ENCODE results near the gene GPR137. TPM values are rescaled to one million over a fixed set of nuclear protein-coding genes. Genes with fewer than 3 reads are reported as not detected.

GPR137 gene
- total RNA-seq, 1 experiment from 2014 or later, result 51.8 TPM

DNA sequence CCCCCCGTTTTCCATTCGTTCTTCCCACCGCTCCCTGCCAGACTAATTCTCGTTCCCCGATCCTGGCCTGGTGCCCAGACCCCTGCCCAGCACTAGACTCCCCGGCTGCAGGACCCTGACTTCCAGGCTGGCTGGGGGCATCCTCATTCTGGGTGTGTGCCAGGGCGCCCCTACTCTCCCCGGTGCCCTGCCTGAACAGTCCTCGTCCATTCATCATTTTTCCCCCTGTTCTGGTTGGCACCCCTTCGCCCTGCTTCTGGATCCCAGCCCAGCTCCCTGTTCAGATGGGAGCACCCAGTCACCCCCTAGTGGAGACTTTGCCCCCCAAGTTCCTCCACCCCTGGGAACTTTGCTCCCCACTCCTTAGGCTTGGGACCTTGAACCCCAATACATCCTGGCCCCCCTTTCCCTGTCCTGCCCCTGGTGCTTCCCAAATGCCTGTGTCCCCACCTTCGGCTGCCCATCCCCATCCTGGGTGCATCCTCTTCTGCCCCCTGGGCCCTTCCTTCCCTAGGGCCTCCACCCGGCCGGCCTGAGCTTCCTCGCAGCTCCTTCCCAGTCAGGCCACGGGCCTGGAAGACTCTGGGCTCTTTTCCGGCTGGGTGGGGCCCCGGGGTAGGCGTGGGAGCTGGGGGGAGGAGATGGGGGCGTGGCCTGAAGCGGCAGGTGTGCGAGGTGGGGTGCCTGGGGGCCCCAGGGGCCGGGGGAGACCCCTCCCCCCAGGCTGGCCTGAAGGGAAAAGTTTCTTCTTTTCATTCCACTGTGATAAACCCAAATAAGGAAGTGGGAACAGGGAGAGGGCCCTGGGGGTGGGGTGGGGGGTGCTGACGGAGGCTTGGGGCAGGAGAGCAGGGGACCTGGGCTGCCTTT lies 33.4 kb upstream of the GPR137 start:
- no peak for TF ChIP-seq ZNF423 (CRISPR knock-in tag; IDR thresholded peaks at IDR 0.05)
- 0 out of 2 replicates have a peak, but pooled peaks have one; percentile 15 for TF ChIP-seq MAX (CRISPR knock-in tag; IDR thresholded peaks at IDR 0.05)
- TF ChIP-seq SP1 (CRISPR knock-in tag; conservative IDR thresholded peaks at IDR 0.05), result peak; percentile 58
- no peak for TF ChIP-seq NR1H2 (CRISPR knock-in tag; IDR thresholded peaks at IDR 0.05)
- TF ChIP-seq NR2C2 (CRISPR knock-in tag; IDR thresholded peaks at IDR 0.05), result no peak
- TF ChIP-seq FOXK1 (CRISPR knock-in tag; IDR thresholded peaks at IDR 0.05), result no peak
- TF ChIP-seq, protein P1, sequence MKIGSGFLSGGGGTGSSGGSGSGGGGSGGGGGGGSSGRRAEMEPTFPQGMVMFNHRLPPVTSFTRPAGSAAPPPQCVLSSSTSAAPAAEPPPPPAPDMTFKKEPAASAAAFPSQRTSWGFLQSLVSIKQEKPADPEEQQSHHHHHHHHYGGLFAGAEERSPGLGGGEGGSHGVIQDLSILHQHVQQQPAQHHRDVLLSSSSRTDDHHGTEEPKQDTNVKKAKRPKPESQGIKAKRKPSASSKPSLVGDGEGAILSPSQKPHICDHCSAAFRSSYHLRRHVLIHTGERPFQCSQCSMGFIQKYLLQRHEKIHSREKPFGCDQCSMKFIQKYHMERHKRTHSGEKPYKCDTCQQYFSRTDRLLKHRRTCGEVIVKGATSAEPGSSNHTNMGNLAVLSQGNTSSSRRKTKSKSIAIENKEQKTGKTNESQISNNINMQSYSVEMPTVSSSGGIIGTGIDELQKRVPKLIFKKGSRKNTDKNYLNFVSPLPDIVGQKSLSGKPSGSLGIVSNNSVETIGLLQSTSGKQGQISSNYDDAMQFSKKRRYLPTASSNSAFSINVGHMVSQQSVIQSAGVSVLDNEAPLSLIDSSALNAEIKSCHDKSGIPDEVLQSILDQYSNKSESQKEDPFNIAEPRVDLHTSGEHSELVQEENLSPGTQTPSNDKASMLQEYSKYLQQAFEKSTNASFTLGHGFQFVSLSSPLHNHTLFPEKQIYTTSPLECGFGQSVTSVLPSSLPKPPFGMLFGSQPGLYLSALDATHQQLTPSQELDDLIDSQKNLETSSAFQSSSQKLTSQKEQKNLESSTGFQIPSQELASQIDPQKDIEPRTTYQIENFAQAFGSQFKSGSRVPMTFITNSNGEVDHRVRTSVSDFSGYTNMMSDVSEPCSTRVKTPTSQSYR (CRISPR knock-in tag; IDR thresholded peaks at IDR 0.05), result 0 out of 2 replicates have a peak, but pooled peaks have one; percentile 33
- TF ChIP-seq ZMAT4 (CRISPR knock-in tag; IDR thresholded peaks at IDR 0.05), result no peak
- TF ChIP-seq, protein P2, sequence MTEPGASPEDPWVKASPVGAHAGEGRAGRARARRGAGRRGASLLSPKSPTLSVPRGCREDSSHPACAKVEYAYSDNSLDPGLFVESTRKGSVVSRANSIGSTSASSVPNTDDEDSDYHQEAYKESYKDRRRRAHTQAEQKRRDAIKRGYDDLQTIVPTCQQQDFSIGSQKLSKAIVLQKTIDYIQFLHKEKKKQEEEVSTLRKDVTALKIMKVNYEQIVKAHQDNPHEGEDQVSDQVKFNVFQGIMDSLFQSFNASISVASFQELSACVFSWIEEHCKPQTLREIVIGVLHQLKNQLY (CRISPR knock-in tag; IDR thresholded peaks at IDR 0.05), result no peak
- TF ChIP-seq SMAD3 (CRISPR knock-in tag; IDR thresholded peaks at IDR 0.05; ENCODE audit: borderline replicate concordance), result no peak
- TF ChIP-seq, protein P3, sequence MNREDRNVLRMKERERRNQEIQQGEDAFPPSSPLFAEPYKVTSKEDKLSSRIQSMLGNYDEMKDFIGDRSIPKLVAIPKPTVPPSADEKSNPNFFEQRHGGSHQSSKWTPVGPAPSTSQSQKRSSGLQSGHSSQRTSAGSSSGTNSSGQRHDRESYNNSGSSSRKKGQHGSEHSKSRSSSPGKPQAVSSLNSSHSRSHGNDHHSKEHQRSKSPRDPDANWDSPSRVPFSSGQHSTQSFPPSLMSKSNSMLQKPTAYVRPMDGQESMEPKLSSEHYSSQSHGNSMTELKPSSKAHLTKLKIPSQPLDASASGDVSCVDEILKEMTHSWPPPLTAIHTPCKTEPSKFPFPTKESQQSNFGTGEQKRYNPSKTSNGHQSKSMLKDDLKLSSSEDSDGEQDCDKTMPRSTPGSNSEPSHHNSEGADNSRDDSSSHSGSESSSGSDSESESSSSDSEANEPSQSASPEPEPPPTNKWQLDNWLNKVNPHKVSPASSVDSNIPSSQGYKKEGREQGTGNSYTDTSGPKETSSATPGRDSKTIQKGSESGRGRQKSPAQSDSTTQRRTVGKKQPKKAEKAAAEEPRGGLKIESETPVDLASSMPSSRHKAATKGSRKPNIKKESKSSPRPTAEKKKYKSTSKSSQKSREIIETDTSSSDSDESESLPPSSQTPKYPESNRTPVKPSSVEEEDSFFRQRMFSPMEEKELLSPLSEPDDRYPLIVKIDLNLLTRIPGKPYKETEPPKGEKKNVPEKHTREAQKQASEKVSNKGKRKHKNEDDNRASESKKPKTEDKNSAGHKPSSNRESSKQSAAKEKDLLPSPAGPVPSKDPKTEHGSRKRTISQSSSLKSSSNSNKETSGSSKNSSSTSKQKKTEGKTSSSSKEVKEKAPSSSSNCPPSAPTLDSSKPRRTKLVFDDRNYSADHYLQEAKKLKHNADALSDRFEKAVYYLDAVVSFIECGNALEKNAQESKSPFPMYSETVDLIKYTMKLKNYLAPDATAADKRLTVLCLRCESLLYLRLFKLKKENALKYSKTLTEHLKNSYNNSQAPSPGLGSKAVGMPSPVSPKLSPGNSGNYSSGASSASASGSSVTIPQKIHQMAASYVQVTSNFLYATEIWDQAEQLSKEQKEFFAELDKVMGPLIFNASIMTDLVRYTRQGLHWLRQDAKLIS (CRISPR knock-in tag; IDR thresholded peaks at IDR 0.05; ENCODE audit: borderline replicate concordance), result no peak
- TF ChIP-seq, protein P4, sequence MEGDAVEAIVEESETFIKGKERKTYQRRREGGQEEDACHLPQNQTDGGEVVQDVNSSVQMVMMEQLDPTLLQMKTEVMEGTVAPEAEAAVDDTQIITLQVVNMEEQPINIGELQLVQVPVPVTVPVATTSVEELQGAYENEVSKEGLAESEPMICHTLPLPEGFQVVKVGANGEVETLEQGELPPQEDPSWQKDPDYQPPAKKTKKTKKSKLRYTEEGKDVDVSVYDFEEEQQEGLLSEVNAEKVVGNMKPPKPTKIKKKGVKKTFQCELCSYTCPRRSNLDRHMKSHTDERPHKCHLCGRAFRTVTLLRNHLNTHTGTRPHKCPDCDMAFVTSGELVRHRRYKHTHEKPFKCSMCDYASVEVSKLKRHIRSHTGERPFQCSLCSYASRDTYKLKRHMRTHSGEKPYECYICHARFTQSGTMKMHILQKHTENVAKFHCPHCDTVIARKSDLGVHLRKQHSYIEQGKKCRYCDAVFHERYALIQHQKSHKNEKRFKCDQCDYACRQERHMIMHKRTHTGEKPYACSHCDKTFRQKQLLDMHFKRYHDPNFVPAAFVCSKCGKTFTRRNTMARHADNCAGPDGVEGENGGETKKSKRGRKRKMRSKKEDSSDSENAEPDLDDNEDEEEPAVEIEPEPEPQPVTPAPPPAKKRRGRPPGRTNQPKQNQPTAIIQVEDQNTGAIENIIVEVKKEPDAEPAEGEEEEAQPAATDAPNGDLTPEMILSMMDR (IDR thresholded peaks at IDR 0.05), result peak; percentile 23; the same call in 1 of the 2 replicates
- TF ChIP-seq, protein P5, sequence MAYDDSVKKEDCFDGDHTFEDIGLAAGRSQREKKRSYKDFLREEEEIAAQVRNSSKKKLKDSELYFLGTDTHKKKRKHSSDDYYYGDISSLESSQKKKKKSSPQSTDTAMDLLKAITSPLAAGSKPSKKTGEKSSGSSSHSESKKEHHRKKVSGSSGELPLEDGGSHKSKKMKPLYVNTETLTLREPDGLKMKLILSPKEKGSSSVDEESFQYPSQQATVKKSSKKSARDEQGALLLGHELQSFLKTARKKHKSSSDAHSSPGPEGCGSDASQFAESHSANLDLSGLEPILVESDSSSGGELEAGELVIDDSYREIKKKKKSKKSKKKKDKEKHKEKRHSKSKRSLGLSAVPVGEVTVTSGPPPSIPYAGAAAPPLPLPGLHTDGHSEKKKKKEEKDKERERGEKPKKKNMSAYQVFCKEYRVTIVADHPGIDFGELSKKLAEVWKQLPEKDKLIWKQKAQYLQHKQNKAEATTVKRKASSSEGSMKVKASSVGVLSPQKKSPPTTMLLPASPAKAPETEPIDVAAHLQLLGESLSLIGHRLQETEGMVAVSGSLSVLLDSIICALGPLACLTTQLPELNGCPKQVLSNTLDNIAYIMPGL (CRISPR knock-in tag; IDR thresholded peaks at IDR 0.05), result 0 out of 2 replicates have a peak, but pooled peaks have one; percentile 53
- TF ChIP-seq ZNF232 (CRISPR knock-in tag; IDR thresholded peaks at IDR 0.05), result no peak
- TF ChIP-seq, protein P6, sequence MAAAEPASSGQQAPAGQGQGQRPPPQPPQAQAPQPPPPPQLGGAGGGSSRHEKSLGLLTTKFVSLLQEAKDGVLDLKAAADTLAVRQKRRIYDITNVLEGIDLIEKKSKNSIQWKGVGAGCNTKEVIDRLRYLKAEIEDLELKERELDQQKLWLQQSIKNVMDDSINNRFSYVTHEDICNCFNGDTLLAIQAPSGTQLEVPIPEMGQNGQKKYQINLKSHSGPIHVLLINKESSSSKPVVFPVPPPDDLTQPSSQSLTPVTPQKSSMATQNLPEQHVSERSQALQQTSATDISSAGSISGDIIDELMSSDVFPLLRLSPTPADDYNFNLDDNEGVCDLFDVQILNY (CRISPR knock-in tag; IDR thresholded peaks at IDR 0.05), result 0 out of 2 replicates have a peak, but pooled peaks have one; percentile 49
- ChIA-PET POLR2A (interaction anchor here (0.6 to 3.7 kb wide), 10 partner anchors 9 to 52 kb away, joined by 3 to 25 read pairs (median 4); partner anchors contain the start of genes FKBP2, NUDT22 and TRPT1), CTCF (interaction anchor here (0.5 to 5.3 kb wide), 22 partner anchors 10 to 1519 kb away, joined by 3 to 75 read pairs (median 12); partner anchors contain the start of genes CATSPERZ, CCDC88B, DNAJC4 and ESRRA)
- peaks cover 42% of the 10 kb centered on the region for H3K4me1 Mint-ChIP-seq
- H3K36me3 Mint-ChIP-seq, result peaks cover 3% of the 10 kb centered on the region
- DNase-seq (ENCODE audit: low spot score) (peak; percentile 67), ATAC-seq (no peak)
- H3K9me3 Mint-ChIP-seq, result no peaks in the 10 kb centered on the region
- peak overlapping the region; percentile 90 for H3K4me3 Mint-ChIP-seq
- H3K27me3 Mint-ChIP-seq (ENCODE audit: low read depth), result no peaks in the 10 kb centered on the region
- peak overlapping the region; percentile 45 for H3K27ac Mint-ChIP-seq
